Measurements from ENCODE around the gene FAM131B.

Gene FAM131B

GRCh38 chr7:143408686-143409561 lies 46.4 kb upstream of the FAM131B start, which contains the start of gene EPHA1:
Gene EPHA1 (minus strand): TSS chr7:143408856. CDS start chr7:143408805, 51 bp downstream.
- H3K36me3 ChIP-seq (ENCODE audit: control insufficient read depth, low read length), result no peaks in the 10 kb centered on the region
- no peaks in the 10 kb centered on the region for H3K9me3 ChIP-seq (ENCODE audit: control insufficient read depth, insufficient read depth, low read length)
- H3K4me3 ChIP-seq (ENCODE audit: low read length), result peak within 1 kb of the TSS; percentile 54
- peak within 1 kb of the TSS; percentile 65 for H3K4me2 ChIP-seq (ENCODE audit: low read length)
- no peaks in the 10 kb centered on the region for H3K9me2 ChIP-seq (replicated peaks; ENCODE audit: control insufficient read depth, low read length)
- no peak for TF ChIP-seq EZH2phosphoT487 (IDR thresholded peaks at IDR 0.05; ENCODE audit: borderline replicate concordance, low read length)
- TF ChIP-seq CTCF (IDR thresholded peaks at IDR 0.05; ENCODE audit: low read depth, low read length, poor library complexity, severe bottlenecking), result peak; percentile 34
- no peaks in the 10 kb centered on the region for H3F3A ChIP-seq (ENCODE audit: control insufficient read depth, insufficient read depth)
- H3K27ac ChIP-seq (ENCODE audit: low read depth, low read length), result no peak within 1 kb of the TSS
- H3K4me1 ChIP-seq (ENCODE audit: control insufficient read depth, low read length), result peaks cover 21% of the 10 kb centered on the region
- peaks cover 46% of the 10 kb centered on the region for H3K27me3 ChIP-seq (ENCODE audit: control insufficient read depth, low read length)
- no peaks in the 10 kb centered on the region for H4K20me1 ChIP-seq (ENCODE audit: control insufficient read depth, insufficient read depth, low read depth, low read length)
- no peaks in the 10 kb centered on the region for H3K79me2 ChIP-seq (ENCODE audit: control insufficient read depth, low read length)

GRCh38 chr7:143408252-143408685 lies 45.8 kb upstream of the FAM131B start:
- Histone ChIP-seq H4K20me1 (ENCODE audit: control insufficient read depth, insufficient read depth, low read depth, low read length) (no peaks in the 10 kb centered on the region), H3K4me2 (ENCODE audit: low read length) (no peak overlapping the region; the same call in 1 of the 2 replicates), H3K4me1 (ENCODE audit: control insufficient read depth, low read length) (peaks cover 21% of the 10 kb centered on the region), H3K9me2 (replicated peaks; ENCODE audit: control insufficient read depth, low read length) (no peaks in the 10 kb centered on the region), H3K9me3 (ENCODE audit: control insufficient read depth, insufficient read depth, low read length) (no peaks in the 10 kb centered on the region), H3K79me2 (ENCODE audit: control insufficient read depth, low read length) (no peaks in the 10 kb centered on the region), H3F3A (ENCODE audit: control insufficient read depth, insufficient read depth) (no peaks in the 10 kb centered on the region), H3K4me3 (ENCODE audit: low read length) (no peak overlapping the region), H3K27me3 (ENCODE audit: control insufficient read depth, low read length) (peaks cover 49% of the 10 kb centered on the region), H3K36me3 (ENCODE audit: control insufficient read depth, low read length) (no peaks in the 10 kb centered on the region), H3K27ac (ENCODE audit: low read depth, low read length) (no peak overlapping the region)
- TF ChIP-seq EZH2phosphoT487 (IDR thresholded peaks at IDR 0.05; ENCODE audit: borderline replicate concordance, low read length) (no peak), CTCF (IDR thresholded peaks at IDR 0.05; ENCODE audit: low read depth, low read length, poor library complexity, severe bottlenecking) (no peak)

DNA sequence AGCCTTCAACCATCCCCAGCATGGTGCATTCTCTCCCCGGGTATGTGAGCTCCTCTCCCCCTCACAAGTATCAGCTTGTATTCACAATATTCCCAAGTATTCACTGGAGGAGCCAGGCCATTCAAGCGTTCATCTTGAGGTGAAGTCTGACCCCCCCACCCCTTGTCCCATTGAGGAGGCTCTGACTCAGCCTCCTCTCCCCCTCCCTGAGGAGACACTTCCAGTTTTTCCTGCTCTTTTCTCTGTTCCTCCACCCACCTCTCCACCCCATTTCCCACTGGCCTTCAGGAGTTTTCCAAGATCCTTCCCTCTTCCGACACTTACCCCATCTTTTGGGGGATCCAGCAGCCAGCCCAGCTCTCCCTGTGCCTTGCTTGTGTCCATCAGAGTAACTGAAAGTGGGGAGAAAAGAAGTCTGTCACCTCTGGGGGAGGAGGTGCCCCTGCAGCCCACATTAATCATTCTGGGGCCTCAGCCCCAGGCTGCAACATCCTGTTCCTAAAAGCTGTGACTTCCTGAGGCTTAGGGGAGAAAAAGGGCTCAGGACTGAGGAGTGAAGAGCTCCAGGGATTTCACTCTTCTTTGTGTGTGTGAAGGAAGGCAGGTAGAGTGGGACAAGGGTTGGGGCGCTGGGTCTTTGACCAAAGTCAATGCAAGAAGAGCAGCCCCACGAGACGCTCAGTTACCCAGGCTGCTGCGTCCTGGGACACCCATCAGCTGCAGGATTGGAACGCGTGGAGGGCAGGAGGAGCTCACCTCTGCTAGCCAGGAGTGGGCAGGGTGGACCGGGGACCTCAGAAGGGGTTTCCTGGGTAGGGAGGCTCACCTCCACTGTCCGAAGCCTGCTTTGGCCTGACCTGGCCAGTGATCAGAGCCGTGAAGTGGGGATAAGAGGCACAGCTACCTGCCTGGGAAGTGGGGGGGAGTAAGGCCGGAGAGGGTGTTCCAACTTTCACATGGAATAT lies 45.1 kb upstream of the FAM131B start:
- Histone ChIP-seq H4K20me1 (ENCODE audit: control insufficient read depth, insufficient read depth, low read depth, low read length) (no peaks in the 10 kb centered on the region), H3K36me3 (ENCODE audit: control insufficient read depth, low read length) (no peaks in the 10 kb centered on the region), H3F3A (ENCODE audit: control insufficient read depth, insufficient read depth) (no peaks in the 10 kb centered on the region), H3K4me1 (ENCODE audit: control insufficient read depth, low read length) (peaks cover 21% of the 10 kb centered on the region), H3K4me3 (ENCODE audit: low read length) (no peak overlapping the region), H3K4me2 (ENCODE audit: low read length) (peak overlapping the region; percentile 3; the same call in 1 of the 2 replicates), H3K79me2 (ENCODE audit: control insufficient read depth, low read length) (no peaks in the 10 kb centered on the region), H3K27ac (ENCODE audit: low read depth, low read length) (no peak overlapping the region), H3K9me3 (ENCODE audit: control insufficient read depth, insufficient read depth, low read length) (no peaks in the 10 kb centered on the region), H3K9me2 (replicated peaks; ENCODE audit: control insufficient read depth, low read length) (no peaks in the 10 kb centered on the region), H3K27me3 (ENCODE audit: control insufficient read depth, low read length) (peaks cover 53% of the 10 kb centered on the region)
- TF ChIP-seq CTCF (IDR thresholded peaks at IDR 0.05; ENCODE audit: low read depth, low read length, poor library complexity, severe bottlenecking), result no peak
- no peak for TF ChIP-seq EZH2phosphoT487 (IDR thresholded peaks at IDR 0.05; ENCODE audit: borderline replicate concordance, low read length)

Data from DOHH2 (cell line).